Endothelial cell of umbilical vein (primary cell): ENCODE measurements around the gene FHIP2A.
"Not testable (repeated sequence)": the region's sequence is repeated elsewhere in the genome, so short reads cannot be mapped to it uniquely, and the experiment has no call there.

Source experiments
- POLR2AphosphoS5 ChIP-seq: IDR thresholded peaks from 2 replicates; pipeline ENCODE4 v1.6.1; 2012; ENCODE audit warnings: low read depth, mild to moderate bottlenecking, control low read depth, low read length, moderate library complexity; ENCODE audit not compliant: insufficient read depth
- TF ChIP-seq, protein P1 (sequence below), 2 donors: IDR thresholded peaks; 1 replicate in 1 of 2; 2 replicates in 1 of 2; pipeline ENCODE4 v1.5.1; 2011; ENCODE audit warnings: low read length in 2 of 2, mild to moderate bottlenecking in 2 of 2, moderate library complexity in 2 of 2, control low read depth in 1 of 2, inconsistent platforms in 1 of 2, low read depth in 1 of 2; ENCODE audit not compliant: insufficient read depth in 1 of 2; ENCODE audit errors: extremely low read depth in 1 of 2

- TF ChIP-seq, protein P1, sequence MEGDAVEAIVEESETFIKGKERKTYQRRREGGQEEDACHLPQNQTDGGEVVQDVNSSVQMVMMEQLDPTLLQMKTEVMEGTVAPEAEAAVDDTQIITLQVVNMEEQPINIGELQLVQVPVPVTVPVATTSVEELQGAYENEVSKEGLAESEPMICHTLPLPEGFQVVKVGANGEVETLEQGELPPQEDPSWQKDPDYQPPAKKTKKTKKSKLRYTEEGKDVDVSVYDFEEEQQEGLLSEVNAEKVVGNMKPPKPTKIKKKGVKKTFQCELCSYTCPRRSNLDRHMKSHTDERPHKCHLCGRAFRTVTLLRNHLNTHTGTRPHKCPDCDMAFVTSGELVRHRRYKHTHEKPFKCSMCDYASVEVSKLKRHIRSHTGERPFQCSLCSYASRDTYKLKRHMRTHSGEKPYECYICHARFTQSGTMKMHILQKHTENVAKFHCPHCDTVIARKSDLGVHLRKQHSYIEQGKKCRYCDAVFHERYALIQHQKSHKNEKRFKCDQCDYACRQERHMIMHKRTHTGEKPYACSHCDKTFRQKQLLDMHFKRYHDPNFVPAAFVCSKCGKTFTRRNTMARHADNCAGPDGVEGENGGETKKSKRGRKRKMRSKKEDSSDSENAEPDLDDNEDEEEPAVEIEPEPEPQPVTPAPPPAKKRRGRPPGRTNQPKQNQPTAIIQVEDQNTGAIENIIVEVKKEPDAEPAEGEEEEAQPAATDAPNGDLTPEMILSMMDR (IDR thresholded peaks at IDR 0.05; ENCODE audit: extremely low read depth in 1 of 2, insufficient read depth in 1 of 2, low read depth in 1 of 2, low read length in 2 of 2) = not testable (repeated sequence)
- TF ChIP-seq POLR2AphosphoS5 = not testable (repeated sequence)
Measured at GRCh38 chr10:114847517-114847916, 25.9 kb downstream of the FHIP2A start.
